ENCODE measurements around the gene GEMIN5. TPM values are rescaled to one million over a fixed set of nuclear protein-coding genes. Genes with fewer than 3 reads are reported as not detected.
"Not testable (repeated sequence)": the region's sequence is repeated elsewhere in the genome, so short reads cannot be mapped to it uniquely, and the experiment has no call there.

Gene GEMIN5
- total RNA-seq, 2 donors from 2014 or later, result 6.3 to 6.8 TPM

GRCh38 chr5:154933537-154933936, 4.5 kb downstream of the GEMIN5 start:
- Mint-ChIP-seq H3K27ac (peak overlapping the region; percentile 63), H3K4me3 (no peak overlapping the region), H3K4me1 (peaks cover 24% of the 10 kb centered on the region), H3K36me3 (ENCODE audit: low read depth) (peaks cover 14% of the 10 kb centered on the region), H3K27me3 (no peaks in the 10 kb centered on the region)
- H3K9me3 ChIP-seq (ENCODE audit: control insufficient read depth, low read length, poor library complexity, severe bottlenecking), result no peaks in the 10 kb centered on the region
- ATAC-seq (no peak), DNase-seq (no peak)

- no peak overlapping the region for H3K4me3 Mint-ChIP-seq
- no peak overlapping the region for H3K27ac Mint-ChIP-seq
- H3K27me3 Mint-ChIP-seq, result no peaks in the 10 kb centered on the region
- no peaks in the 10 kb centered on the region for H3K9me3 ChIP-seq (ENCODE audit: control insufficient read depth, low read length, poor library complexity, severe bottlenecking)
- DNase-seq (no peak), ATAC-seq (no peak)
- peaks cover 4% of the 10 kb centered on the region for H3K4me1 Mint-ChIP-seq
- H3K36me3 Mint-ChIP-seq (ENCODE audit: low read depth), result peaks cover 3% of the 10 kb centered on the region
Measured at GRCh38 chr5:154923441-154924430, 14.3 kb downstream of the GEMIN5 start.

- Mint-ChIP-seq H3K36me3 (ENCODE audit: low read depth) (peaks cover 2% of the 10 kb centered on the region), H3K27me3 (no peaks in the 10 kb centered on the region), H3K4me3 (no peak overlapping the region), H3K27ac (no peak overlapping the region), H3K4me1 (peaks cover 2% of the 10 kb centered on the region)
- DNase-seq, result no peak
- no peak for ATAC-seq
- H3K9me3 ChIP-seq (ENCODE audit: control insufficient read depth, low read length, poor library complexity, severe bottlenecking), result no peaks in the 10 kb centered on the region
Measured at GRCh38 chr5:154917757-154918156, 20.3 kb downstream of the GEMIN5 start.

GRCh38 chr5:154916874-154917273, 21.1 kb downstream of the GEMIN5 start:
- DNase-seq, result no peak
- Mint-ChIP-seq H3K27me3 (no peaks in the 10 kb centered on the region), H3K36me3 (ENCODE audit: low read depth) (peaks cover 2% of the 10 kb centered on the region), H3K4me1 (peaks cover 2% of the 10 kb centered on the region), H3K27ac (no peak overlapping the region), H3K4me3 (no peak overlapping the region)
- no peak for ATAC-seq
- no peaks in the 10 kb centered on the region for H3K9me3 ChIP-seq (ENCODE audit: control insufficient read depth, low read length, poor library complexity, severe bottlenecking)

GRCh38 chr5:154905601-154906000, 32.4 kb downstream of the GEMIN5 start:
- not testable (repeated sequence) for H3K4me1 Mint-ChIP-seq; H3K36me3 Mint-ChIP-seq (ENCODE audit: low read depth); H3K4me3 Mint-ChIP-seq; ATAC-seq; H3K9me3 ChIP-seq (ENCODE audit: control insufficient read depth, low read length, poor library complexity, severe bottlenecking); DNase-seq; H3K27me3 Mint-ChIP-seq; H3K27ac Mint-ChIP-seq

- ATAC-seq, result no peak
- Mint-ChIP-seq H3K27me3 (no peaks in the 10 kb centered on the region), H3K4me1 (peaks cover 2% of the 10 kb centered on the region), H3K27ac (no peak overlapping the region), H3K4me3 (no peak overlapping the region), H3K36me3 (ENCODE audit: low read depth) (peaks cover 5% of the 10 kb centered on the region)
- DNase-seq, result no peak
- H3K9me3 ChIP-seq (ENCODE audit: control insufficient read depth, low read length, poor library complexity, severe bottlenecking), result no peaks in the 10 kb centered on the region
Measured at GRCh38 chr5:154901913-154902312, 36.1 kb downstream of the GEMIN5 start.

- Mint-ChIP-seq H3K27me3 (no peaks in the 10 kb centered on the region), H3K4me1 (peaks cover 2% of the 10 kb centered on the region), H3K27ac (no peak overlapping the region), H3K4me3 (no peak overlapping the region), H3K36me3 (ENCODE audit: low read depth) (peaks cover 5% of the 10 kb centered on the region)
- ATAC-seq (no peak), DNase-seq (no peak)
- no peaks in the 10 kb centered on the region for H3K9me3 ChIP-seq (ENCODE audit: control insufficient read depth, low read length, poor library complexity, severe bottlenecking)
Measured at GRCh38 chr5:154901276-154901675, 36.7 kb downstream of the GEMIN5 start.

- Mint-ChIP-seq H3K4me1 (peaks cover 2% of the 10 kb centered on the region), H3K4me3 (no peak overlapping the region), H3K27ac (no peak overlapping the region), H3K27me3 (no peaks in the 10 kb centered on the region), H3K36me3 (ENCODE audit: low read depth) (peaks cover 6% of the 10 kb centered on the region)
- DNase-seq (no peak), ATAC-seq (no peak)
- H3K9me3 ChIP-seq (ENCODE audit: control insufficient read depth, low read length, poor library complexity, severe bottlenecking), result no peaks in the 10 kb centered on the region
Measured at GRCh38 chr5:154900066-154900465, 37.9 kb downstream of the GEMIN5 start.

- Mint-ChIP-seq H3K27me3 (no peaks in the 10 kb centered on the region), H3K27ac (no peak overlapping the region), H3K4me3 (no peak overlapping the region), H3K4me1 (peaks cover 2% of the 10 kb centered on the region), H3K36me3 (ENCODE audit: low read depth) (peaks cover 6% of the 10 kb centered on the region)
- H3K9me3 ChIP-seq (ENCODE audit: control insufficient read depth, low read length, poor library complexity, severe bottlenecking), result no peaks in the 10 kb centered on the region
- DNase-seq (no peak), ATAC-seq (no peak)
Measured at GRCh38 chr5:154899151-154899816, 38.7 kb downstream of the GEMIN5 start.

GRCh38 chr5:154898210-154898609, 39.8 kb downstream of the GEMIN5 start:
- peaks cover 4% of the 10 kb centered on the region for H3K36me3 Mint-ChIP-seq (ENCODE audit: low read depth)
- no peak overlapping the region for H3K4me3 Mint-ChIP-seq
- H3K27ac Mint-ChIP-seq, result no peak overlapping the region
- H3K9me3 ChIP-seq (ENCODE audit: control insufficient read depth, low read length, poor library complexity, severe bottlenecking), result no peaks in the 10 kb centered on the region
- DNase-seq, result no peak
- H3K4me1 Mint-ChIP-seq, result no peaks in the 10 kb centered on the region
- no peak for ATAC-seq
- no peaks in the 10 kb centered on the region for H3K27me3 Mint-ChIP-seq

GRCh38 chr5:154896562-154897165, 41.3 kb downstream of the GEMIN5 start:
- H3K27me3 Mint-ChIP-seq, result no peaks in the 10 kb centered on the region
- peak overlapping the region; percentile 47 for H3K27ac Mint-ChIP-seq
- H3K4me3 Mint-ChIP-seq, result no peak overlapping the region
- ATAC-seq, result no peak
- H3K9me3 ChIP-seq (ENCODE audit: control insufficient read depth, low read length, poor library complexity, severe bottlenecking), result no peaks in the 10 kb centered on the region
- DNase-seq, result no peak
- no peaks in the 10 kb centered on the region for H3K4me1 Mint-ChIP-seq
- H3K36me3 Mint-ChIP-seq (ENCODE audit: low read depth), result peaks cover 4% of the 10 kb centered on the region

GRCh38 chr5:154895606-154896561, 42.1 kb downstream of the GEMIN5 start:
- Mint-ChIP-seq H3K4me1 (no peaks in the 10 kb centered on the region), H3K4me3 (no peak overlapping the region), H3K27ac (no peak overlapping the region), H3K36me3 (ENCODE audit: low read depth) (peaks cover 7% of the 10 kb centered on the region), H3K27me3 (no peaks in the 10 kb centered on the region)
- no peaks in the 10 kb centered on the region for H3K9me3 ChIP-seq (ENCODE audit: control insufficient read depth, low read length, poor library complexity, severe bottlenecking)
- ATAC-seq, result no peak
- DNase-seq, result no peak
